ENCODE data around the gene NXPE2.

GRCh38 chr11:114679505-114679904, 1.2 kb downstream of the NXPE2 start:
- TF ChIP-seq POLR2A (IDR thresholded peaks at IDR 0.05; ENCODE audit: low read depth, low read length) (no peak), SPI1 (IDR thresholded peaks at IDR 0.05; ENCODE audit: low read depth, low read length) (no peak), POLR2AphosphoS5 (IDR thresholded peaks at IDR 0.05; ENCODE audit: low read depth, low read length) (no peak), TAF1 (IDR thresholded peaks at IDR 0.05; ENCODE audit: low read depth, low read length) (no peak), POU2F2 (IDR thresholded peaks at IDR 0.05; ENCODE audit: low read depth, low read length) (no peak), PAX5 (IDR thresholded peaks at IDR 0.05; ENCODE audit: insufficient read depth, low read length, severe bottlenecking) (no peak)
